Gastroesophageal sphincter (tissue), 4 donors: ENCODE results near the gene TTC39C. TPM values are rescaled to one million over a fixed set of nuclear protein-coding genes. Genes with fewer than 3 reads are reported as not detected.

Experiments
- ATAC-seq: fragments of 150-250 bp; one replicate; pipeline ENCODE4 v1.9.1; 2016; ENCODE audit warnings: mild to moderate bottlenecking, moderate library complexity
- H3K27ac ChIP-seq, 4 donors: fragments of 200-600 bp; sonication (generic) in 3 of 4; 1 replicate in 3 of 4; 2 replicates in 1 of 4; pipeline ENCODE4 v1.5.1; 2016 to 2019
- H3K27me3 ChIP-seq: fragments of 200-600 bp; sonication (generic); one replicate; pipeline ENCODE4 v1.5.1; 2019
- H3K36me3 ChIP-seq, 2 donors: fragments of 200-600 bp; sonication (generic); one replicate each; pipeline ENCODE4 v1.5.1; 2019; ENCODE audit warnings: control low read depth in 1 of 2
- H3K4me1 ChIP-seq, 3 donors: fragments of 200-600 bp; sonication (generic); 1 replicate in 2 of 3; 2 replicates in 1 of 3; pipeline ENCODE4 v1.5.1; 2016 to 2019; ENCODE audit warnings: control low read depth in 2 of 3
- H3K4me3 ChIP-seq, 2 donors: fragments of 200-600 bp; sonication (generic); one replicate each; pipeline ENCODE4 v1.5.1; 2019; ENCODE audit warnings: mild to moderate bottlenecking in 1 of 2, moderate library complexity in 1 of 2
- H3K9me3 ChIP-seq, 3 donors: fragments of 200-600 bp; sonication (generic); one replicate each; pipeline ENCODE4 v1.5.1; 2017 to 2019; ENCODE audit warnings: control low read depth in 2 of 3
- CTCF ChIP-seq, 4 experiments: fragments of 200-600 bp in 2 of 4; fragments of 450-650 bp in 2 of 4; sonication (generic) in 1 of 4; IDR thresholded peaks; one replicate each; pipeline ENCODE4 v1.5.1; 2017 to 2019; ENCODE audit warnings: antibody characterized with exemption in 4 of 4, mild to moderate bottlenecking in 2 of 4, moderate library complexity in 2 of 4
- EP300 ChIP-seq: sonication (generic); formaldehyde crosslinking; IDR thresholded peaks from one replicate; pipeline ENCODE4 v1.6.1; 2017; ENCODE audit warnings: antibody characterized with exemption, mild to moderate bottlenecking
- POLR2A ChIP-seq, 2 donors: fragments of 450-650 bp; IDR thresholded peaks; one replicate each; pipeline ENCODE4 v1.6.1; 2017; ENCODE audit warnings: antibody characterized with exemption in 2 of 2, mild to moderate bottlenecking in 2 of 2, moderate library complexity in 1 of 2
- POLR2AphosphoS5 ChIP-seq: sonication (generic); formaldehyde crosslinking; IDR thresholded peaks from one replicate; pipeline ENCODE4 v1.6.1; 2017; ENCODE audit warnings: antibody characterized with exemption
- WGBS, 2 donors: methylation state at CpG; one replicate each; pipeline ENCODE4 v1.1.5; 2018; ENCODE audit warnings: low coverage in 1 of 2; 5-methylcytosine and 5-hydroxymethylcytosine counted together
- total RNA-seq, 4 donors: library from RNA; depleted of rRNA; stranded (reverse); fragments of >200 nt; gene quantifications; one replicate each; pipeline ENCODE4 v1.1.0, GENCODE V29; 2016

The TTC39C gene
- total RNA-seq, 4 donors from 2014 or later, result 20.9 to 37.7 (median 33.6) TPM

GRCh38 chr18:24112464-24112863 is 97.9 kb downstream of the TTC39C start:
- WGBS, 2 donors, result 79 to 100% methylated on average over 2 to 4 of the region's 4 CpGs
- Histone ChIP-seq H3K4me1 (no peaks in the 10 kb centered on the region), H3K27ac (no peak overlapping the region), H3K27me3 (no peaks in the 10 kb centered on the region), H3K36me3 (peaks cover 0 to 36% of the 10 kb centered on the region in 2 donors), H3K9me3 (no peaks in the 10 kb centered on the region), H3K4me3 (no peak overlapping the region)
- ATAC-seq, result no peak
- TF ChIP-seq POLR2AphosphoS5 (no peak), CTCF (IDR thresholded peaks at IDR 0.05) (no peak), POLR2A (IDR thresholded peaks at IDR 0.05) (no peak), EP300 (no peak)

DNA sequence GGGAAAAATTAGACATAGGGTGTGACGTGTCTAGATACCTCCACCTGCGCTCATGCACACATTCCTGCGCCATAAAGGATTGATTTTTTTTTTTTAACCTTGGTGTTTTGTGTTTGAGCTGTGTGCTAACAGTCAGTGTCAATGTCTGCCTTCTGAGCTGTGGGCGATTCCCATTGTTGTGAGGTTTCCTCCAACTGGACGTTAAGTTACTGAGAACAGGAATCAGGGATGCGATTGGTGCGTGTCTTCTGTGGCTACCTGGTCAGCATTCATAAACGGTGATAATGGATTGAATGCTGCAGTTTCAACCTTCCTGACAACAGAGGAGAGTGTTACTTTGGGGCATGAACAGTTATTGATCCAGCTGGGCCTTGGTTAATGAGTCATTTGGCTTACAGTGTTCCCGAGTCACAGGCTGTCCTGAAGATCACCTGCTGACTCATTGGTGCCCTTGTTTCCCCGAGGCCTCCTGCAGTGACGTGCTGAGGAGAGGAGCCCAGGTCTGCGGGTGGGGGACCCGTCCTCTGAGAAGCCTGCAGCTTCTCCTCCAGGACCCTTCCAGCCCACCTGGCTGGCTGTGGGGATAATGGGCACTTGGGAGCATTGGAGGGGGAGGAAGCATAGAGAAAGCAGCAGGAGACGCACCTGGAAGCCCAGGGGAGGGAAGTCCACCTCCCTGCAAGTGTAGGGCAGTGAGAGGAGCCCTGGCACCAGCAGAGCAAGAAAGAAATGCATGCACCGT is 98.5 kb downstream of the TTC39C start:
- no peak overlapping the region for H3K27ac ChIP-seq
- no peaks in the 10 kb centered on the region for H3K27me3 ChIP-seq
- no peak overlapping the region for H3K4me3 ChIP-seq
- TF ChIP-seq EP300, result no peak
- TF ChIP-seq CTCF (IDR thresholded peaks at IDR 0.05), result no peak
- TF ChIP-seq POLR2AphosphoS5, result no peak
- TF ChIP-seq POLR2A (IDR thresholded peaks at IDR 0.05), result no peak
- no peaks in the 10 kb centered on the region for H3K4me1 ChIP-seq
- no peak for ATAC-seq
- H3K9me3 ChIP-seq, result no peaks in the 10 kb centered on the region
- 76 to 86% methylated on average over 5 to 6 of the region's 15 CpGs for WGBS, 2 donors
- H3K36me3 ChIP-seq, result peaks cover 0 to 38% of the 10 kb centered on the region in 2 donors

DNA sequence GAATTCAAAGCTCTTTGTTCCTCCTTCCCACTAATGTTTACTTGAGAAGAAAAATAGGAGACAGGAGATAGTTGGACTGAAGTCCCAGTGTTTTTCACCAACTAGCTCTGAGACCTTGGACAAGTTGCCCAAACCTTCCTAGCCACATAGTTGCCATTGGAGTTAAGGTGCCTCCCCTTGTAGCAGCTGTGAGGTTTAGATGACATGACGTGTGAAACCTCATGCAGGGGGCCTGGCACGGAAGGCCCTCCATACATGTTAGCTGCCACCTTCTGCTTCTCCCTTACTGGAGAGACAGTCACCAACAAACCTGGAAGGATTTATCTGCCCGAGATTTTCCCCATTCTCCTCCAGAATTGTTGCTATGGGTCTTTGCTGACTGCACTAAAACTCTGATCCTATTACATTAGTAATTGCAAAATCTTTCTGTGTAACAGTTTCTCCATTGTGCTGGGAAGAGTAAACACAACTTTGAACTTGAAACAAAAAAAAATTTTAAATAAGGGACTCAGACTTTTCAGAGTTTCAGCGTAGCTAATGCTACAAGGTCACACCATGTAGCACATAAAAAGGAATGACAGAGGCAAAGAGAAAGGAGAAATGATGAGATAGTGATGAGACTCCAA is 100.5 kb downstream of the TTC39C start:
- no peak for TF ChIP-seq CTCF (IDR thresholded peaks at IDR 0.05)
- no peak for TF ChIP-seq EP300
- no peak for TF ChIP-seq POLR2AphosphoS5
- TF ChIP-seq POLR2A (IDR thresholded peaks at IDR 0.05), result no peak
- peaks cover 0 to 7% (median 0%) of the 10 kb centered on the region in 3 donors for H3K4me1 ChIP-seq
- no peak for ATAC-seq
- no peaks in the 10 kb centered on the region for H3K27me3 ChIP-seq
- 80 to 82% methylated on average over 1 to 3 of the region's 4 CpGs for WGBS, 2 donors
- H3K9me3 ChIP-seq, result no peaks in the 10 kb centered on the region
- peaks cover 0 to 45% of the 10 kb centered on the region in 2 donors for H3K36me3 ChIP-seq
- H3K27ac ChIP-seq, result no peak overlapping the region
- no peak overlapping the region for H3K4me3 ChIP-seq

DNA sequence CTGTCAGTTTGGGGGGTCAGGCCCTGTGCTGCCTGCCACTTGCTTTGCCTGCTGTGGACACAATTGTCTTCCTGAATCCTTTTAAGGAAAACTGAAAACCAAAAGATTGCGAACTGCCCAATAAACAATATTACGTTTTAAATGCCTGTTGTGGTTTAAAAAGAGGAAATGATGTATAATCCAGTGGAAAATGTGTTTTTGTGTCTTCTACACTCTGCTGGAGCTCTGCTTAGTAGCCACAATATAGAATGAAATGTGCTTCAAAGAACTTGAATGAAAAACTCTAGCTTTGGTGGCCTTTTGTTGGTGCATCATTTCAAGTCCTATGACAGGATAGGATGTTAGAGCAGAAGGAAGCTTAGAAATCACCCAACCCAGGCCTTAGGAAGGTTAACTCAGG is 101.1 kb downstream of the TTC39C start:
- WGBS, 2 donors, result 67 to 75% methylated on average over 2 of the region's 2 CpGs
- H3K36me3 ChIP-seq, result peaks cover 0 to 51% of the 10 kb centered on the region in 2 donors
- peaks cover 0 to 7% (median 0%) of the 10 kb centered on the region in 3 donors for H3K4me1 ChIP-seq
- no peak overlapping the region for H3K27ac ChIP-seq
- ATAC-seq, result no peak
- no peak overlapping the region for H3K4me3 ChIP-seq
- H3K27me3 ChIP-seq, result no peaks in the 10 kb centered on the region
- no peaks in the 10 kb centered on the region for H3K9me3 ChIP-seq
- TF ChIP-seq EP300, result no peak
- TF ChIP-seq CTCF (IDR thresholded peaks at IDR 0.05), result no peak
- TF ChIP-seq POLR2A (IDR thresholded peaks at IDR 0.05), result no peak
- TF ChIP-seq POLR2AphosphoS5, result no peak
